Measurements from ENCODE around the gene TEKT2. TPM values are rescaled to one million over a fixed set of nuclear protein-coding genes. Genes with fewer than 3 reads are reported as not detected.

TEKT2 gene
- total RNA-seq, 4 donors from 2014 or later = 0.57 TPM; not detected in 3

DNA sequence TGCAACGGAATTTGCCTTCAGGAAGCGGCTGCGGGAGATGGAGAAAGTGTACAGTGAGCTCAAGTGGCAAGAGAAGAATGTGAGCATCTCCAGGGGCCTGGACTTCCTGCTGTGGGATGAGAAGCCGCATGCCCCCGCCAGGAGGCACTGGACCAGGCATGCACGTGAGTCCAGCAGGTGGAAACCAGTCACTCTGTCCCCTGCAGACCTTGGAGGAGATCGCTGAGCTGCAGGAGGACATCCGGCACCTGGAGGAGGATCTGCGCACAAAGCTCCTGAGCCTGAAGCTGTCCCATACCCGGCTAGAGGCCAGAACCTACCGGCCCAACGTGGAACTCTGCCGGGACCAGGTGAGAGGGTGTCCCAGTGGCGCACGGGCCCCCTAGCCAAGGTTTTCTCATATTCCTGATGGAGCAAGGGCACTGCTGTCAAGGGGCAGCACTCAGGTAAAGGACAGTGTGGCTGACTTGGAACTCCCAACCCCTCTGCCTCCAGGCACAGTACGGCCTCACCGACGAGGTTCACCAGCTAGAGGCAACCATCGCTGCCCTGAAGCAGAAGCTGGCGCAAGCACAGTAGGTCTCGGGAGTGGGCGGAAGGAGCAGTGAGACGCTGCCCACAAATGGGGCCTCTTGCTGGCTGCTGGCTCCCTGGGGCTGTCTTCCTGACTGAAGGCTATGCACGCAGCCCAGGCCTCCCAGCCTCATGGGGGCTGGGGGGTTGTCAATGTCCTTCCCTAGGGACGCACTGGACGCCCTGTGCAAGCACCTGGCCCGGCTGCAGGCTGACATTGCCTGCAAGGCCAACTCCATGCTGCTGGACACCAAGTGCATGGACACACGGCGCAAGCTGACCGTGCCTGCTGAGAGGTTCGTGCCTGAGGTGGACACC lies 3.6 kb downstream of the TEKT2 start:
- TF ChIP-seq, protein P1, sequence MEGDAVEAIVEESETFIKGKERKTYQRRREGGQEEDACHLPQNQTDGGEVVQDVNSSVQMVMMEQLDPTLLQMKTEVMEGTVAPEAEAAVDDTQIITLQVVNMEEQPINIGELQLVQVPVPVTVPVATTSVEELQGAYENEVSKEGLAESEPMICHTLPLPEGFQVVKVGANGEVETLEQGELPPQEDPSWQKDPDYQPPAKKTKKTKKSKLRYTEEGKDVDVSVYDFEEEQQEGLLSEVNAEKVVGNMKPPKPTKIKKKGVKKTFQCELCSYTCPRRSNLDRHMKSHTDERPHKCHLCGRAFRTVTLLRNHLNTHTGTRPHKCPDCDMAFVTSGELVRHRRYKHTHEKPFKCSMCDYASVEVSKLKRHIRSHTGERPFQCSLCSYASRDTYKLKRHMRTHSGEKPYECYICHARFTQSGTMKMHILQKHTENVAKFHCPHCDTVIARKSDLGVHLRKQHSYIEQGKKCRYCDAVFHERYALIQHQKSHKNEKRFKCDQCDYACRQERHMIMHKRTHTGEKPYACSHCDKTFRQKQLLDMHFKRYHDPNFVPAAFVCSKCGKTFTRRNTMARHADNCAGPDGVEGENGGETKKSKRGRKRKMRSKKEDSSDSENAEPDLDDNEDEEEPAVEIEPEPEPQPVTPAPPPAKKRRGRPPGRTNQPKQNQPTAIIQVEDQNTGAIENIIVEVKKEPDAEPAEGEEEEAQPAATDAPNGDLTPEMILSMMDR (IDR thresholded peaks at IDR 0.05; ENCODE audit: low read depth) = no peak

GRCh38 chr1:36088265-36088576 lies 4.3 kb downstream of the TEKT2 start:
- TF ChIP-seq, protein P1 (IDR thresholded peaks at IDR 0.05; ENCODE audit: low read depth) = no peak

- TF ChIP-seq, protein P1 (IDR thresholded peaks at IDR 0.05; ENCODE audit: low read depth) = no peak
Measured at GRCh38 chr1:36088577-36089392, 4.9 kb downstream of the TEKT2 start, which contains the start of gene ADPRS. ADPRS (plus strand) TSS chr1:36088892; CDS start chr1:36088905, 13 bp downstream.

GRCh38 chr1:36089393-36090121 lies 5.7 kb downstream of the TEKT2 start:
- TF ChIP-seq, protein P1 (IDR thresholded peaks at IDR 0.05; ENCODE audit: low read depth) = no peak

DNA sequence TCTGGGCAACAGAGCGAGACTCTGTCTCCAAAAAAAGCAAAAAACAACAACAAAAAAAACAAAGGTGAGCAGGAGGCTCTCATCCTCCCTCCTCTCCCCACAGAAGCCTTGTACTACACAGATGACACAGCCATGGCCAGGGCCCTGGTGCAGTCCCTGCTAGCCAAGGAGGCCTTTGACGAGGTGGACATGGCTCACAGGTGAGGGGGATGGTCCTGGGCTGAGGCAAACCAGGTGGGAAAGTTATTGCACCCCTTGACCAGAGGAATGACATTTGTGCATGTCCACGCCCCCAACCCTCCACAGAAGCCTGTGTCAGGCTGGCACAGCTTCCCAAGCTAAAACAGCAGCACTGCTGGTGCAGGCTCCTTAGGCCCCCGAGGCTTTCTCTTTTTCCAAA lies 7.2 kb downstream of the TEKT2 start:
- TF ChIP-seq, protein P1 (IDR thresholded peaks at IDR 0.05; ENCODE audit: low read depth) = no peak

- TF ChIP-seq, protein P1 (IDR thresholded peaks at IDR 0.05; ENCODE audit: low read depth) = no peak
Measured at GRCh38 chr1:36091698-36092097, 7.8 kb downstream of the TEKT2 start.

All from subcutaneous adipose tissue (tissue), 4 donors.